Retinal pigment epithelial cell (primary cell): ENCODE measurements around the gene VDR.
"Not testable (repeated sequence)": the region's sequence is repeated elsewhere in the genome, so short reads cannot be mapped to it uniquely, and the experiment has no call there.

Experiments used
- DNase-seq: peaks from one replicate; pipeline ENCODE4 v3.0.0-alpha.2; 2010; ENCODE audit warnings: low read depth
- H3K4me3 ChIP-seq: 2 replicates; pipeline ENCODE4 v1.5.1; 2011; ENCODE audit warnings: mild to moderate bottlenecking, low read length, control low read depth, moderate library complexity
- CTCF ChIP-seq: conservative IDR thresholded peaks from 2 replicates; pipeline ENCODE4 v1.5.1; 2011; ENCODE audit warnings: low read depth, low read length, control low read depth, inconsistent platforms

Gene VDR

GRCh38 chr12:47814539-47815170 lies 90.1 kb downstream of the VDR start:
- no peak overlapping the region for H3K4me3 ChIP-seq
- no peak for DNase-seq
- TF ChIP-seq CTCF = no peak

GRCh38 chr12:47813511-47814196 lies 91.1 kb downstream of the VDR start:
- DNase-seq = no peak
- no peak for TF ChIP-seq CTCF
- H3K4me3 ChIP-seq = peak overlapping the region; percentile 27

- peak overlapping the region; percentile 27 for H3K4me3 ChIP-seq
- no peak for TF ChIP-seq CTCF
- DNase-seq = peak; percentile 72
These were observed 91.8 kb downstream of the VDR start for GRCh38 chr12:47812797-47813510.

GRCh38 chr12:47811581-47812484 lies 93.0 kb downstream of the VDR start:
- DNase-seq = no peak
- no peak overlapping the region for H3K4me3 ChIP-seq
- no peak for TF ChIP-seq CTCF

GRCh38 chr12:47811072-47811396 lies 93.8 kb downstream of the VDR start:
- no peak for DNase-seq
- no peak for TF ChIP-seq CTCF
- H3K4me3 ChIP-seq = no peak overlapping the region

GRCh38 chr12:47809518-47809917 lies 95.3 kb downstream of the VDR start:
- not testable (repeated sequence) for H3K4me3 ChIP-seq, DNase-seq

GRCh38 chr12:47808574-47809365 lies 96.0 kb downstream of the VDR start:
- no peak overlapping the region for H3K4me3 ChIP-seq

More at GRCh38 chr12:47808574-47809365, 96.0 kb downstream of the VDR start:
- peak; percentile 26 for TF ChIP-seq CTCF
- DNase-seq = no peak
